Body of pancreas (tissue), 4 donors: ENCODE results near the gene ADIG. TPM values are rescaled to one million over a fixed set of nuclear protein-coding genes. Genes with fewer than 3 reads are reported as not detected.

ENCODE experiments used
- ATAC-seq: fragments of 150-250 bp; one replicate; pipeline ENCODE4 v1.9.1; 2016
- DNase-seq, 4 donors: peaks; one replicate each; pipeline ENCODE4 v3.0.0-alpha.2; 2019
- H3K27ac ChIP-seq, 4 donors: fragments of 200-600 bp; sonication (generic); 1 replicate in 3 of 4; 2 replicates in 1 of 4; pipeline versions ENCODE4 v1.5.1 to v1.6.1; 2016 to 2019; ENCODE audit warnings: mild to moderate bottlenecking in 1 of 4, mixed read lengths in 1 of 4, moderate library complexity in 1 of 4
- H3K27me3 ChIP-seq, 2 donors: fragments of 200-600 bp; sonication (generic); one replicate each; pipeline ENCODE4 v1.6.0; 2016; ENCODE audit warnings: mild to moderate bottlenecking in 1 of 2
- H3K36me3 ChIP-seq, 2 donors: fragments of 200-600 bp; sonication (generic); replicated peaks in 1 of 2; 2 replicates each; pipeline ENCODE4 v1.5.1; 2016; ENCODE audit warnings: low read depth in 2 of 2; ENCODE audit not compliant: insufficient read depth in 1 of 2
- H3K4me1 ChIP-seq: fragments of 200-600 bp; sonication (generic); one replicate; pipeline ENCODE4 v1.6.0; 2016
- H3K4me3 ChIP-seq, 2 donors: fragments of 200-600 bp; sonication (generic); 1 replicate in 1 of 2; 2 replicates in 1 of 2; pipeline ENCODE4 v1.5.1; 2016 to 2019
- H3K9me3 ChIP-seq, 3 donors: fragments of 200-600 bp; sonication (generic); 1 replicate in 2 of 3; 2 replicates in 1 of 3; pipeline ENCODE4 v1.5.1; 2016
- CTCF ChIP-seq, 7 experiments: fragments of 450-650 bp in 4 of 7; fragments of 200-600 bp in 3 of 7; sonication (generic) in 3 of 7; IDR thresholded peaks; one replicate each; pipeline ENCODE4 v1.5.1; 2016 to 2019; ENCODE audit warnings: antibody characterized with exemption in 7 of 7
- POLR2A ChIP-seq, 3 donors: fragments of 450-650 bp; IDR thresholded peaks; one replicate each; pipeline ENCODE4 v1.6.1; 2016; ENCODE audit warnings: antibody characterized with exemption in 3 of 3, mild to moderate bottlenecking in 2 of 3
- WGBS, 2 donors: methylation state at CpG; one replicate each; pipeline ENCODE4 v1.1.5; 2017; 5-methylcytosine and 5-hydroxymethylcytosine counted together
- intact Hi-C: fragments of 100-400 bp; cut with DNase I; formaldehyde crosslinking; loops from one replicate; pipeline ENCODE4 v1.15.1; 2023
- total RNA-seq, 2 donors: library from RNA; depleted of rRNA; stranded (reverse); fragments of >200 nt; gene quantifications; one replicate each; pipeline ENCODE4 v1.1.0, GENCODE V29; 2016

The ADIG gene
- total RNA-seq, 2 donors from 2014 or later: not detected

GRCh38 chr20:38585404-38586180, 4.6 kb downstream of the ADIG start:
- ATAC-seq (no peak), DNase-seq (no peak)
- Histone ChIP-seq H3K27ac (no peak overlapping the region), H3K4me3 (no peak overlapping the region), H3K27me3 (no peaks in the 10 kb centered on the region), H3K36me3 (no peaks in the 10 kb centered on the region), H3K9me3 (no peaks in the 10 kb centered on the region), H3K4me1 (no peaks in the 10 kb centered on the region)
- 58 to 62% methylated on average over 10 of the region's 10 CpGs for WGBS, 2 donors
- TF ChIP-seq CTCF (IDR thresholded peaks at IDR 0.05) (no peak), POLR2A (IDR thresholded peaks at IDR 0.05) (no peak)
- intact Hi-C loops: no loop called here

GRCh38 chr20:38586181-38586525, 5.2 kb downstream of the ADIG start:
- no peaks in the 10 kb centered on the region for H3K36me3 ChIP-seq
- H3K4me1 ChIP-seq: no peaks in the 10 kb centered on the region
- H3K4me3 ChIP-seq: no peak overlapping the region
- no peaks in the 10 kb centered on the region for H3K9me3 ChIP-seq
- no peak for ATAC-seq
- no peaks in the 10 kb centered on the region for H3K27me3 ChIP-seq
- no peak for DNase-seq
- 42 to 75% methylated on average over 3 of the region's 3 CpGs for WGBS, 2 donors
- TF ChIP-seq POLR2A (IDR thresholded peaks at IDR 0.05): no peak
- TF ChIP-seq CTCF (IDR thresholded peaks at IDR 0.05): no peak
- H3K27ac ChIP-seq: no peak overlapping the region
- intact Hi-C loops: no loop called here

GRCh38 chr20:38588303-38588702, 7.3 kb downstream of the ADIG start:
- WGBS, 2 donors: 73 to 89% methylated on average over 3 to 6 of the region's 6 CpGs
- Histone ChIP-seq H3K27me3 (no peaks in the 10 kb centered on the region), H3K4me1 (no peaks in the 10 kb centered on the region), H3K9me3 (no peaks in the 10 kb centered on the region), H3K27ac (no peak overlapping the region), H3K4me3 (no peak overlapping the region), H3K36me3 (no peaks in the 10 kb centered on the region)
- ATAC-seq (no peak), DNase-seq (no peak)
- intact Hi-C loops: no loop called here
- TF ChIP-seq POLR2A (IDR thresholded peaks at IDR 0.05) (no peak), CTCF (IDR thresholded peaks at IDR 0.05) (no peak)

- Histone ChIP-seq H3K4me3 (no peak overlapping the region), H3K36me3 (no peaks in the 10 kb centered on the region), H3K4me1 (no peaks in the 10 kb centered on the region), H3K27ac (no peak overlapping the region), H3K9me3 (no peaks in the 10 kb centered on the region), H3K27me3 (no peaks in the 10 kb centered on the region)
- intact Hi-C loops: no loop called here
- no peak for ATAC-seq
- 74 to 85% methylated on average over 4 of the region's 4 CpGs for WGBS, 2 donors
- no peak for DNase-seq
- TF ChIP-seq POLR2A (IDR thresholded peaks at IDR 0.05): no peak
- no peak for TF ChIP-seq CTCF (IDR thresholded peaks at IDR 0.05)
Observed at GRCh38 chr20:38589351-38589750, 8.4 kb downstream of the ADIG start.
